Activated naive CD8-positive, alpha-beta T cell treated with anti-CD3 and anti-CD28 coated beads, Interleukin-2, amount 10 ng/mL, durations not matched to agents 7 days and 5 days (primary cell): Measurements from ENCODE around the gene EXOC4. TPM values are rescaled to one million over a fixed set of nuclear protein-coding genes. Genes with fewer than 3 reads are reported as not detected.

ENCODE experiments used
- ATAC-seq: fragments of 150-1000 bp; cut with Tn5 transposase; one replicate; pipeline ENCODE4 v1.10.0; 2021; ENCODE audit warnings: low read depth, moderate library complexity
- POLR2A ChIA-PET: fragments of 350-600 bp; sonication (Branson Sonifier 250); formaldehyde crosslinking; loops from one replicate; lab custom pipeline; 2021; ENCODE audit warnings: antibody characterized with exemption; lab: Charles Lee
- DNase-seq: peaks from one replicate; pipeline ENCODE4 v3.0.0; 2021
- H3K27ac Mint-ChIP-seq: one replicate; pipeline ENCODE4 v1.8.0; 2022; ENCODE audit warnings: mild to moderate bottlenecking, mixed read lengths
- H3K27me3 Mint-ChIP-seq: one replicate; pipeline ENCODE4 v1.8.0; 2022; ENCODE audit warnings: mild to moderate bottlenecking, moderate library complexity, mixed read lengths
- H3K36me3 Mint-ChIP-seq: one replicate; pipeline ENCODE4 v1.8.0; 2021; ENCODE audit warnings: mild to moderate bottlenecking, mixed read lengths
- H3K4me1 Mint-ChIP-seq: one replicate; pipeline ENCODE4 v1.8.0; 2021; ENCODE audit warnings: mixed read lengths
- H3K4me3 Mint-ChIP-seq: one replicate; pipeline ENCODE4 v1.8.0; 2022; ENCODE audit warnings: mild to moderate bottlenecking, moderate library complexity, mixed read lengths
- H3K9me3 Mint-ChIP-seq: one replicate; pipeline ENCODE4 v1.8.0; 2021; ENCODE audit warnings: mixed read lengths
- total RNA-seq, 2 experiments: library from RNA; stranded (reverse); gene quantifications; one replicate each; pipeline ENCODE4 v1.2.3, GENCODE V29; 2021

Gene EXOC4
- total RNA-seq, 2 experiments from 2014 or later, result 73.1 to 73.7 TPM

DNA sequence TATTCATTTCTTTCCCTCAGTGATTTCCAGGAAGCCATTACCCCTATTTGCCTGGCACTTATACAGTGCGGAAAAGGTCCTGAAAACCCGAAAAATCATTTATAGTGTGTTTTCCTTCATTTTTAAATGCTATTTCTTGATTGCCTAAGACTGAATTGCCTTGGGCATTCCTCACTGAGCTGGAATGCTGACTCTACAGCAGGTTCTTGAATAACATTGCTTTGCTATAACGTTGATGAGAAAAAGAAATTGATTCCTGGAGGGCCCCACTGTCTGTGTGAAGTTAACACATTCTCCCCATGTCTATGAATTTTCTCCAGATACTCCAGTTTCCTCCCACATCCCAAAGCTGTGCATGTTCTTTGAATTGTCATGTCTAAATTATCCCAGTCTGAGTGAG is 308.5 kb downstream of the EXOC4 start:
- H3K27ac Mint-ChIP-seq, result no peak overlapping the region
- H3K36me3 Mint-ChIP-seq, result peaks cover 11% of the 10 kb centered on the region
- POLR2A ChIA-PET, result no interaction called here

DNA sequence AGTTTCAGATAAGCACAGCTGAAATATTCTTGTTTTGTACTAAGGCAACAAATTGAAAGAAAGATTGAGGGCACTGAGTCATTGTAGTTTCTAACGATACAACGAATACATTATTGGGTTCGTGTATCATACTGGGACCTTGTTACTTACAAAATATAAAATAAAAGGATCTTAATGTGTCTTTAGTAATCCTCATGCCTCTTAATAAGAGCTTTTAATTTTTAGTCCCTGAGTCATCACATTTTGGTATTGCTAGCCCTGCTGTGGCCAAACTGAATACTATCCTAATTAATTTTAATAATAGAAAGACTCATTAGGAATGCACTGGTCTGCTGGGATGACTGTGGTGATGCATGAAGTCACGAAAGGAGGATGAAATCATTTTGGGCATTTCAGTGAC is 309.7 kb downstream of the EXOC4 start:
- POLR2A ChIA-PET, result no interaction called here
- ATAC-seq (no peak), DNase-seq (no peak)
- H3K4me1 Mint-ChIP-seq, result no peaks in the 10 kb centered on the region
- H3K36me3 Mint-ChIP-seq, result peaks cover 11% of the 10 kb centered on the region
- no peak overlapping the region for H3K4me3 Mint-ChIP-seq
- no peak overlapping the region for H3K27ac Mint-ChIP-seq
- H3K9me3 Mint-ChIP-seq, result peaks cover 5% of the 10 kb centered on the region
- H3K27me3 Mint-ChIP-seq, result no peaks in the 10 kb centered on the region

More for the DNA sequence above, 308.5 kb downstream of the EXOC4 start:
- no peak for ATAC-seq
- DNase-seq, result no peak
- H3K27me3 Mint-ChIP-seq, result no peaks in the 10 kb centered on the region
- H3K9me3 Mint-ChIP-seq, result peaks cover 5% of the 10 kb centered on the region
- H3K4me3 Mint-ChIP-seq, result no peak overlapping the region
- no peaks in the 10 kb centered on the region for H3K4me1 Mint-ChIP-seq

DNA sequence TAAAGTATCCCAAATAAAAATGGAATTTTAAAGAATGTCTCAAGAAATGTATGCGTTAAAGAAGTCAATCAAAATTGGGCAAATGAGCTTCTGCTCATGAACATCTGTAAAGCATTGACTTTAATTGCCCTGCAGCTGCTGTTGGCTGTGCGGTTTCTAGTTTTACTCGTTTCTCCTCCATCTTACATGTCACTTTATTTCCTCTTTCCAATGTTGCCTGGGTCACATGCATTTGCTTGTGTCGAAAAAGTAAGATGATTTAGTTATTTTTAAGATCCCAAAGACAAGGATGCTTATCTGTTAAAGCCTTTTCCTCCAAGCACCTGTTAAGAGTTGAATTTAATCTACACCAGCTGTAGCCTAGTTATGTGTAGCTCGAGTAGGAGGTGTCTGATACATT is 310.4 kb downstream of the EXOC4 start:
- H3K9me3 Mint-ChIP-seq, result peaks cover 5% of the 10 kb centered on the region
- peaks cover 11% of the 10 kb centered on the region for H3K36me3 Mint-ChIP-seq
- DNase-seq, result no peak
- POLR2A ChIA-PET, result no interaction called here
- no peak overlapping the region for H3K4me3 Mint-ChIP-seq
- no peaks in the 10 kb centered on the region for H3K27me3 Mint-ChIP-seq
- ATAC-seq, result no peak
- no peaks in the 10 kb centered on the region for H3K4me1 Mint-ChIP-seq
- no peak overlapping the region for H3K27ac Mint-ChIP-seq

DNA sequence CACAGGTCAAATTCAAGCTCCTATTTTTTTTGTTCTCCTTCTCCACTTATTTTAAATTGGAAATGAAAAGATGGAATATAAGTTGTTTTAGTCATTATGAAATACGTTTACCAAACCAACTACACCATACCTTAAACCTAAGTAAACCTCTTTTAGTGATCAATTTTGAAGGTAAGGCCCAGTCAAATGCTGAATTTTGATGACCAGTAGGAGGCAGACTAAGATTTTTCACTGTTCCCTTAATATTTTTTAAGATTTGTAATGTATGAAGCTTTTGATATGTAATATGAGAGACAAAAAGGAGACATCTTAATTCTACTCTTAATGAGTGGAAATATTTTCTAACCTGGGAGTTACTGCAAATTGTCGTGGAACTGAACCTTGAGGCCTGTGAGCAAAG is 311.6 kb downstream of the EXOC4 start:
- no peak for ATAC-seq
- POLR2A ChIA-PET, result no interaction called here
- peaks cover 11% of the 10 kb centered on the region for H3K36me3 Mint-ChIP-seq

DNA sequence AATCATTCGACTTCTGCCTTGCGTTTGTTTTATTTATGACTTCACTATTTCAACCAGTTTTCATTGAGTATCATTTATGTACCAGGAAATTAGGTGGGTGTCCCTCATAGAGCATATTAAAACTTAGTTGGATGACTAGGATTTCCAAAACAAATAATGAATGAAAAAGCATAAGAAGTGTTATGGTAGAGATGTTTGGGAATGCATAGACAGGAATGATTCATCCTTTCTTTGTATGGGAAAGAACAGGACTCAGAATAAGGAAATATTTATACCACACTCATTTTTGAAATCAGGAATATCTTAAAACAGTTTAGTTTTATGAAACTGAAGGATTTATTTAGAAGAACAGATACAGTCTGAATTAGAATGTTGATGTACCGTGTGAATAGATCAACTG is 315.7 kb downstream of the EXOC4 start:
- H3K4me1 Mint-ChIP-seq, result no peaks in the 10 kb centered on the region
- H3K27me3 Mint-ChIP-seq, result no peaks in the 10 kb centered on the region
- ATAC-seq (no peak), DNase-seq (no peak)
- H3K27ac Mint-ChIP-seq, result no peak overlapping the region
- H3K4me3 Mint-ChIP-seq, result no peak overlapping the region
- H3K36me3 Mint-ChIP-seq, result peaks cover 9% of the 10 kb centered on the region
- POLR2A ChIA-PET, result no interaction called here
- peaks cover 2% of the 10 kb centered on the region for H3K9me3 Mint-ChIP-seq

More for the DNA sequence above, 311.6 kb downstream of the EXOC4 start:
- Mint-ChIP-seq H3K27ac (no peak overlapping the region), H3K4me1 (no peaks in the 10 kb centered on the region), H3K4me3 (no peak overlapping the region), H3K27me3 (no peaks in the 10 kb centered on the region), H3K9me3 (peaks cover 5% of the 10 kb centered on the region)
- no peak for DNase-seq

DNA sequence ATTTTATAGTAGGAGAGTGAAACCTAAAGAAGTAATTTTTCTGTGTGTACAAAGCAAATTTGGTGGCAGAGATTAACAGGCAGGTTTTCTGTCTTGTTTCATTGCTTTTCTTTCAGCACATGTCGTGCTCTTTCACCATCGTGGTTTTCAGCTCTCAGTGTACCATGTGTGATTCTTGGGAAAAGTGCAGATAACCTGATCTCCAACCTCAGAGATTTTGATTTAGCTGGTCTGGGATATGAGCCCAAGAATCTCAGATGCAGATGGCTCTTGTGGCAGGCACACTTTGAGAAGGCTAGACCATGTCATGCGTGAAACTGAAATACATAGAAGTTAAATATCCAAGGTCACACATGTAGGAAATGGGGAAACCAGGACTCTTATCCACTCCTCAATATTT is 317.4 kb downstream of the EXOC4 start:
- no peak overlapping the region for H3K4me3 Mint-ChIP-seq
- ATAC-seq (no peak), DNase-seq (no peak)
- H3K4me1 Mint-ChIP-seq, result no peaks in the 10 kb centered on the region
- no peaks in the 10 kb centered on the region for H3K27me3 Mint-ChIP-seq
- no peaks in the 10 kb centered on the region for H3K9me3 Mint-ChIP-seq
- POLR2A ChIA-PET, result no interaction called here
- no peak overlapping the region for H3K27ac Mint-ChIP-seq
- H3K36me3 Mint-ChIP-seq, result peaks cover 3% of the 10 kb centered on the region

- no peak overlapping the region for H3K4me3 Mint-ChIP-seq
- DNase-seq (no peak), ATAC-seq (no peak)
- no peak overlapping the region for H3K27ac Mint-ChIP-seq
- no peaks in the 10 kb centered on the region for H3K27me3 Mint-ChIP-seq
- POLR2A ChIA-PET, result no interaction called here
- H3K9me3 Mint-ChIP-seq, result no peaks in the 10 kb centered on the region
- H3K4me1 Mint-ChIP-seq, result no peaks in the 10 kb centered on the region
- peaks cover 1% of the 10 kb centered on the region for H3K36me3 Mint-ChIP-seq
Measured at GRCh38 chr7:133571076-133571475, 318.2 kb downstream of the EXOC4 start.

- POLR2A ChIA-PET, result no interaction called here
Measured at GRCh38 chr7:133572087-133572486, 319.2 kb downstream of the EXOC4 start.

DNA sequence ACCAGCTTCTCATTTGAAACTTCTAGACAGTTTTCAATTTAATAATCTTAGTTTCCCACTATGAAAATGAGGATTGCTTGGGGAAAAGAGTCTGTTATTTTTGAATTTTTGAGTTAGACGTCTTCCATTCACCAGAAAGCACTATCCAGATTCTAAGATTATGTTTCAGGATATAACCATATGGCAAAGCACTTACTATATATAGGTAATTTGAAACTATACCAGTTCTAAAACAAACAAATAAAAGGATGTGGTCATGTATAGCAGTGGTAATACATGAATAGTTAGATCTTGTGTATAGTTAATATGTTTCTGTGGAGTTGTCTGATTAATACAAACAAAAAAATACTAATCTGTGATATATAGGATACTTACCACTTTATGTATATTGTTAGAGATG is 320.0 kb downstream of the EXOC4 start:
- no peaks in the 10 kb centered on the region for H3K9me3 Mint-ChIP-seq
- no peak overlapping the region for H3K4me3 Mint-ChIP-seq
- no peak overlapping the region for H3K27ac Mint-ChIP-seq
- H3K4me1 Mint-ChIP-seq, result no peaks in the 10 kb centered on the region
- DNase-seq, result no peak
- H3K27me3 Mint-ChIP-seq, result no peaks in the 10 kb centered on the region
- H3K36me3 Mint-ChIP-seq, result peaks cover 1% of the 10 kb centered on the region
- POLR2A ChIA-PET, result no interaction called here
- no peak for ATAC-seq

More at GRCh38 chr7:133572087-133572486, 319.2 kb downstream of the EXOC4 start:
- H3K36me3 Mint-ChIP-seq, result peaks cover 1% of the 10 kb centered on the region
- no peak overlapping the region for H3K4me3 Mint-ChIP-seq
- DNase-seq (no peak), ATAC-seq (no peak)
- no peak overlapping the region for H3K27ac Mint-ChIP-seq
- H3K27me3 Mint-ChIP-seq, result no peaks in the 10 kb centered on the region
- H3K9me3 Mint-ChIP-seq, result no peaks in the 10 kb centered on the region
- no peaks in the 10 kb centered on the region for H3K4me1 Mint-ChIP-seq

GRCh38 chr7:133573554-133574265 is 320.8 kb downstream of the EXOC4 start:
- no peak for DNase-seq
- no peaks in the 10 kb centered on the region for H3K27me3 Mint-ChIP-seq
- no peak overlapping the region for H3K4me3 Mint-ChIP-seq
- H3K9me3 Mint-ChIP-seq, result no peaks in the 10 kb centered on the region
- no peak overlapping the region for H3K27ac Mint-ChIP-seq
- no peak for ATAC-seq
- H3K4me1 Mint-ChIP-seq, result no peaks in the 10 kb centered on the region
- POLR2A ChIA-PET, result no interaction called here
- H3K36me3 Mint-ChIP-seq, result peaks cover 1% of the 10 kb centered on the region

DNA sequence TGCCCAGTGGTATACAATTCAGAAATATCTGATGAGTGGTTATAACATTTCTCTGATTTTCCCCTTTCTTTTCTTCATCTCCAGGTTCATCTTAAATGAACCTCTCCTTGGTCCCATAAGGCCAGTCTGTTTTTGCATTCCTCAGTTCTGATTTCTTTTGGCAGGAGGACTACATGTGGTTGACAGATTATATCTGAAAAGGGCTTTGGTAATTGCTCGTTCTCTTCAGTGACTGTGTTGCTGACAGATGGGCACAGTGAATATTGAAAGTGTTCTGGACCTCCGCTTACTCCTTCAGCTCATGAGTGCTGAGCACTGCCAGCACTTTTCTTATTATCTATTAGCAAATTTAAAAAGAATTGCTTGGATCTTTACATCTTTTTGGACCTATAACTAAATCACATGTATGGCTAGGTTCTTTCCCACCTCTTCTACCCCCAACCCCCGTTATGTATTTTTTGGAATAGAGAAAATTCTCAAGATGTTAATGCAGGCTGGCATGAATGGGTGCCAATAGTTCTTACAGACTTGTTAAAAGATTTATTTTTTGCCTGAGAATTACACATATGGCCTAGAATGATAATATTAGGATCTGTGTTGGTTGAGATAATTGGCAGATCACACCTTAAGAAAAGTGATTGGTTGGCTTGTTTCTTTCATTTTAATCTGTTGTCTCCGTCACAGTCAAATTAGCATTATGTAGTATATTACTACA is 323.0 kb downstream of the EXOC4 start:
- POLR2A ChIA-PET, result no interaction called here
- DNase-seq (no peak), ATAC-seq (no peak)
- Mint-ChIP-seq H3K9me3 (no peaks in the 10 kb centered on the region), H3K27me3 (no peaks in the 10 kb centered on the region), H3K36me3 (peaks cover 1% of the 10 kb centered on the region), H3K27ac (no peak overlapping the region), H3K4me1 (no peaks in the 10 kb centered on the region), H3K4me3 (no peak overlapping the region)

- Mint-ChIP-seq H3K9me3 (no peaks in the 10 kb centered on the region), H3K4me1 (no peaks in the 10 kb centered on the region), H3K36me3 (peaks cover 1% of the 10 kb centered on the region), H3K4me3 (no peak overlapping the region), H3K27ac (no peak overlapping the region), H3K27me3 (no peaks in the 10 kb centered on the region)
- POLR2A ChIA-PET, result no interaction called here
- no peak for DNase-seq
- no peak for ATAC-seq
Measured at GRCh38 chr7:133576612-133577168, 323.8 kb downstream of the EXOC4 start.

DNA sequence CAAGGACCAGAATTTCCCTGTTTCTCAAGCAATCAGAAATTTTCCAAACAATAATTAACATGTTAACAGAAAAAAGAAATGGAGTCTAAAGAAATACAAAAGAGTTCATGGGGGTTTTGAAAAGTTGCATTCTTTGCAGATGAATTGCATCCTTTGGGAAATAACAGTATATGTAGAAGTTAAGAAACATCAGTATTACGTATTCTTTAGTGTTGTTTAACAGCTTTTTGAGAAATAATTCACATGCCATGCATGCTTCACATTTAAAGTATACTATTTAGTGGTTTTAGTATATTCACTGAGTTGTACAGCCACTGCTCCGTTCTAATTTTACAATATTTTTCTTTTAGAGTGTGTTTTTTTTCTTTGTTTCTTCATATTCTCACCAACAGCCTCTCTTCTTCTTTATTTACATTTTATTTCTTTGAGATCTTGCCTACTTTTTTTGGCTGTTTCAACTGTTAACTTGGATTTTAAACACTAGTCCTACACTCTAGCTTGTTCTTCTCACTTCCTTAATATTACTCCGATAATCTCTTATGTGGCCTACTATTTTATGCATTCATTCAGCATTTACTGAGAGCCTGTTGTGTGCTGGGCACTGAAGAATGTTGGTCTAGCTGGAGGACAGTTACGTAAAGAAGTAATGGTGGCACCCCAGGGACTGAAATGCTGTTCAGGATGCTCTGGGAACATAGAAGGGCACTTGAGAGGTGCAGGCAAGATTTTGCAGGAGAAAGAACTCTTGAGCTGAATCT is 330.1 kb downstream of the EXOC4 start:
- POLR2A ChIA-PET, result no interaction called here
- H3K27me3 Mint-ChIP-seq, result no peaks in the 10 kb centered on the region
- peaks cover 6% of the 10 kb centered on the region for H3K36me3 Mint-ChIP-seq
- H3K27ac Mint-ChIP-seq, result no peak overlapping the region
- peaks cover 2% of the 10 kb centered on the region for H3K9me3 Mint-ChIP-seq
- no peaks in the 10 kb centered on the region for H3K4me1 Mint-ChIP-seq
- no peak overlapping the region for H3K4me3 Mint-ChIP-seq
- no peak for DNase-seq
- ATAC-seq, result no peak
